Stimulated activated CD8-positive, alpha-beta memory T cell treated with anti-CD3 and anti-CD28 coated beads, Interleukin-15, amount 100 ng/mL, for 48 hours (primary cell): ENCODE data around the gene AGTR1.

ENCODE experiments used
- DNase-seq, 2 donors: peaks; one replicate each; pipeline ENCODE4 v3.0.0-alpha.2; 2020; ENCODE audit warnings: low read depth in 2 of 2

Gene AGTR1

GRCh38 chr3:148697306-148698189 is at the start of gene AGTR1:
Gene AGTR1, plus strand, starts transcription at chr3:148697903. Its CDS starts 43,133 bp downstream, at chr3:148741036.
- no peak for DNase-seq

DNA sequence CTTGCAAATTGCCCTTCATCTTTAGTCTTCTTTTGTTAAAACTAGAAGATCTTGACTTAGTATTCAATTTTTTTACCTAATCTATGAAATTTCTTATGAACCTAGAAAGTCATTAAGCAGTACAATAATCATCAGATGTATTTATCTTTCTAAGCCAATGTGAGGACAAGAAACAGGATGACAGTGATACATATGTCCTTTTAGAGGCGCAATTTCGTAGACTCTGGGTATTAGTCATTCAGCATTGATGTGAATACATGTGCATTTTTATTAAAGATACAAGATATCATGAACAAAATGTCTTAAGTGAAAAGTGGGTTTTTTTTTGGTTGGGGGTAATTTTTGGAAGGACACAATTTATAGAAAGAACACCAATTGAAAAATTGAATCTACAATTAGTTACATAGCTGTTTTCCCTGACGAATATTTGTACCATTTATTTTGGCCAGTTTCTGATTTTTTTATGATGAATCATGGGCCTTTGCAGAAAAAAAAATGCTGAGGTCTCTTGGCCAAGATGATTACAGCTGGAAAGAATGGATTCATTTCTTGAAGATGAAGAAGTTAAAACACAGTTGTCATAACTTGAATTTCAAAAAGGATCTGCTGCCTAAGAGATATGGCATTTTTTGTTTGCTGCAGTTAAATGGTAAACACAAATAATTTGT is 48.9 kb upstream of the AGTR1 start:
- DNase-seq: no peak

DNA sequence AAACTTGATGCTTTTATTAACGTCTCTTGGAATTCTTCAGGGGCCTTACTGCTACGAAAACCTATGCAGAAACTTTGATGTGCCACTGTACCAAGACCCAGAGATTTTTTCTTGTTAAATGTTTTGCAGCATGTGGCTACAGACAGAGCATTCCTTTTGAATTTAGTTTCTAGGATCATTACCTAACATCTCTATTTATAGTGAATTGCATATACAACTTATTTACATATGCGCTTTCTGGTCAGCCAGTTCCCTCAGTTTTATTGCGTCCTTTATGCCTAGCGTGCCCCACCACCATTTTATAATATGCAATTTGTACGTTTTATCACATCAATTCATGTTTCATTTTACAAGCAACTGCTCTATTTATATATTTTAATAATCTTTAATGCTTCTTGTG is 46.2 kb upstream of the AGTR1 start:
- no peak for DNase-seq

GRCh38 chr3:148654433-148654832 is 43.3 kb upstream of the AGTR1 start:
- DNase-seq: no peak

- DNase-seq: no peak
Measured at GRCh38 chr3:148657470-148657869, 40.2 kb upstream of the AGTR1 start.

DNA sequence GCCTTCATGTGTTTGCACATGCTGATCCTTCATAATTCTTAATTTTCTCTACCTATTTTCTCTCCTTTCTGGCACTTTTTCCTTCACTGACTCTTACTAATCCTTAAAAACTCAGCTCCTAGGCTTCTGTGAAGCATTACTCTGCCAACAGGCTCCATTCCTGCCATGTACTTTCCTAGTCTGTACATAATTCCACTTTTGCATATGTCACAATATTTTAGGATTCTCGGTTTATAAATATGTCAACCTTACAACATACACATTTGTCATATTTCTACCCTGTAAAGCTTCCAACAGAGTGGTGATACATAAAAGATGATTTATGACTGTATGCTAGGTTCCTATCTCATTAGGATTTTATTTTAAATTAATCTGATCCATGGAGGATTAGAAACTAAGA is 38.2 kb upstream of the AGTR1 start:
- DNase-seq: no peak

DNA sequence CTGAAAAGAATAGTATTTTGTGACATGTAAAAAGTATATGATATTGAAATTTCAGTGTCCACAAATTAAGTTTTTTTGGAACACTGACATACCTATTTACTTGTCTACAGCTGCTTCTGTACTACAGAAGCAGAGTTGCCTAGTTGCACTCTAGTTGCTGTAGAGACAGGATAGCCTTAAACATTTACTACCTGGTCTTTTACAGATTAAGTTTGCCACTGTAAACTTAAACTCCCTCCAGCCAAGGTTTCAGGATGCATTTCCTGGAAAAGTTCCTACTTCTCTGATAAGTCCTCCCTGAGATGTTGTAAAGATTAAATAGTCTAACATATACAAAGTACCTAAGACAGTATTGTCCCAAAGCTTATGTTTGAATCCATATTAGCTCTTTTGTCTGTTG is 17.4 kb upstream of the AGTR1 start:
- DNase-seq: no peak

DNA sequence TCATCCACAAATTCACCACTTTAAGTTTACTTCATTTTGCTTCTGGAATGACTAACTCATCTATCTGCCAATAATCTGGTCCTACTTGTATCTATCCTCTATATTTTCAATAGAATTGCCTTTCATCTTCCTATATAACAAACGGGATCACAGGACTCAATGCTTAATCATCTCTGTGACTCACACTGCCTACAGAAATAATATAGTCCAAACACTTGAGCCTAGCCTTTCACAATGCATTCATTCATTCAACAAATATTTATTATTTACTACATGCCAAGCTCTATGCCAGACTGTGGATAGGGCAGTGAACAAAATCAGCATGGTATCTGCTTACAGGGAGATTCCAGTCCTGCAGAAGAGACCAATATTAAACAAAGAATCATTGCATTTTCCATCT is 16.6 kb upstream of the AGTR1 start:
- DNase-seq: no peak

GRCh38 chr3:148682997-148683396 is 14.7 kb upstream of the AGTR1 start:
- DNase-seq: no peak

- no peak for DNase-seq
Measured at GRCh38 chr3:148694116-148694515, 3.6 kb upstream of the AGTR1 start.

- no peak for DNase-seq
Measured at GRCh38 chr3:148698190-148698810, 597 bp downstream of the AGTR1 start.

DNA sequence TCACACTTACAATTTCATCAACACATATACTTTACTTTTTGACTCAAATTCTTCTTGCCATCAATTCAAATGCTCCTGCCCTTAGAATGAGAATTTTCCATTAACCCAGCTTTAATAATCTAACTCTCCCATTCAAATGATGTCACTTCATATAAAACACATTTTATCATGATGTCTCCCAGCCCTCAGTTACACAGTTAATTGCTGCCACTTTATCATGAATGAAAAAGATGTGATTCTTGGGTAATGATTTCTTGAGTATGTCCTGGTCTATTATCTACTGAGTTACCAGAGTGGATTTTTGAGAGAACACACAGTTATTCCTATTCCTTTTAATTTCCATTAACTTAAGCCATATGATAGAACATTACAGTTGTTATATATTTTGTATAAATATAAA is 7.6 kb downstream of the AGTR1 start:
- no peak for DNase-seq

GRCh38 chr3:148707601-148708380 is 10.1 kb downstream of the AGTR1 start:
- DNase-seq: no peak

GRCh38 chr3:148708409-148708808 is 10.7 kb downstream of the AGTR1 start:
- no peak for DNase-seq

GRCh38 chr3:148709560-148710253 is 12.0 kb downstream of the AGTR1 start:
- DNase-seq: no peak

DNA sequence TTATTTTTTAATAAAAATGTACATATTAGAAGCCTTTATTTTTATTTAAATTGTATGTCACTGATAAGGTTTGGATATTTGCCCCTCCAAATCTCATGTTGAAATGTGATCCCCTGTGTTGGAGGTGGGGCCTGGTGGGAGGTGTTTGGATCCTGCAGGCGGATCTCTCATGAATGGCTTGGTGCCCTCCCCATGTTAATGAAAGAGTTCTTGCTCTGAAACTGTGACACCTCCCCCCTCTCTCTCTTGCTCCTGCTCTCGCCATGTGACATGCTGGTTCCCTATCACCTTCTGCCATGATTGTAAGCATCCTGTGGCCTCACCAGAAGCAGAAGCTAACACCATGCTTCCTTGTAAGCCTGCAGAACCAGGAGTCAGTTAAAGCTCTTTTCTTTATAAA is 13.0 kb downstream of the AGTR1 start:
- no peak for DNase-seq

DNA sequence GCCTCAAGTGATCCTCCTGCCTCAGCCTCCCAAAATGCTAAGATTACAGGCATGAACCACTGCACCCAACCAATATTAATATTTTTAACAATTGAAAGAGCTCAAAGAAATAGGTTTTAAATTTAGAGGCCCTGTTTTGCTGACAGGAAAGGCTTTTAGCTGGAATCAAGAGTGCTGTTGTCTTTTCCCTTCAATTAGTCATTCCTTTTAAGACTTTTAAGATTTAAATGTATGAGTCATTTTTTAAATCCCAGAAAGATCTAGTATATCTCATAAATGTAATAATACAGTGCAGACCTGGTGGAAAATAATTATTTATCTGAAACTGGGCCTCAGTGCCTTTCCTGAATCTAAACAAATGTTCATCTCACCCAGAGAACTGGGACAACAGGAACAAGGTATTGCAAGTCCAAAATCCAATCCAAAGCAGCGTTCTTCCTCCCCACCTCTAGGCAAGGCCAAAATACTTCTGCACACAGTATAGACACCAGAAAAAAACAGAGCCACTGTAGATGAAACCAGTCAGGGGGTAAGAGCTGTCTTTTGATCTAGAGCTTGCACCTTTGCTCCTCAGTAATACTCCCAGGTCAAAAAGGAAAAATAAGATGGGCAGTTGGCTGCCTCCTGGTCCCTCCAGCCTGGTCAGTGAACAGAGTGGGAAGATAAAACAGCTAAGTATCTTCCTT is 14.4 kb downstream of the AGTR1 start:
- DNase-seq: no peak

GRCh38 chr3:148714521-148714920 is 16.8 kb downstream of the AGTR1 start:
- DNase-seq: no peak

- DNase-seq: no peak
Measured at GRCh38 chr3:148716657-148717056, 19.0 kb downstream of the AGTR1 start.

DNA sequence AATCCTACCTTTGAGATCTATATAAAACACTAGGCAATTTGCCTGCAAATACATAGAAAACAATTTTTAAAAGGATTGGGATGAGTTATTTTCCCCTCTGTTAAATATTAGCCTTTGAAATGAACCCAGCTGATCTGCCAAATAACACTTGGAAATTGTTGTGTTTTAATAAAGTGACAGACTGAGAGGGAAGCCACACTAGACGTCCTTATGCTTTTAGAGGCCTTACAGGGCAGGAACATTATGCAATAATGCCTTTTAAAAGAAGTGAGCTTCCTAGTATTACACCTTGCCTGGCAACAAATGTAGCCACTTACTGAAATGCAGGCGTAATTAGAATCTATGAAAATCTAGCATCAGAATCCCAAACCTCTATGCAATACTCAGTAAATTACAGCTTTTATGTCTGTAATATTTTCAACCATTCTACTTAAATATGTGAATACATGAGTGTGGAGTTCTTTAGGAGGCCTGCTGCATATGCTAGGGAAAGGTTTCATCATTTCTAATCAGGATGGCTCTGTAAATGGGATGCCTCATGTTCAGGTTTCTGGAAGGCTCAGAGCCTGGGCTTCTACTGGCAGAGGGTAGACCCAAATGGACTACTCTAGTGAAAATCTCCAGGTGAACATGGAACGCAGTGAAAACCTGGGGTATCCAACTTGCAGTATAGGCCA is 20.3 kb downstream of the AGTR1 start:
- no peak for DNase-seq
